ENCODE data around the gene TMEM9B. TPM values are rescaled to one million over a fixed set of nuclear protein-coding genes. Genes with fewer than 3 reads are reported as not detected.

The TMEM9B gene
- polyA plus RNA-seq, 1 donor from 2014 or later, result 63.1 TPM

DNA sequence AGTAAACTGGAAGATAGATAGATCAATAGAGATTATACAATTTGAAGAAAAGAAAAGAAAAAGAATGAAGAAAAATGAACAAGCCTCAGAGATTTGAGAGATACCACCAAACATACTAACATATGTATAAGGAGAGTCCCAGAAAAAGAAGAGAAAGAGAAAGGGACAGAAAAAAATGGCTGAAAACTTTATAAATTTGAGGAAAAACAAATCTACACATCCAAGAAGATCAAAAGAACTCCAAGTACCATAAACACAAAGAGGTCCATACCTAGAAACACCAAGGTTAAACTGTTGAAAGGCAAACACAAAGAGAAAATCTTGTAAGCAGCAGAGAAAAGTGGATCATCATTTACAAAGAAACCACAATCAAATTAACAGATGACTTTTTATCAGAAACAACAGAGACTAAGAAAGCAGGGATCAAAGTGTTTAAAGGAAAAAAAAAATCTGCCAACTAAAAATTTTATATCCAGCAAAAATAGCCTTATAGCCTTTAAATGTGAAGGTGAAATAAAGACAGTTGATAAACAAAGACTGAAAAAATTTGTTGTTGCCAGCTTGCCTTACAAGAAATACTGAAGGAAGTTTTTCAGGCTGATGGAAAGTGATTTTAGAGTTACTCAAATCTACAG, 65.0 kb downstream of the TMEM9B start:
- H3K27me3 ChIP-seq (ENCODE audit: insufficient read depth, low read depth, low read length), result no peaks in the 10 kb centered on the region
- no peak for TF ChIP-seq SMC3 (conservative IDR thresholded peaks at IDR 0.05; ENCODE audit: poor library complexity)
- no peak for TF ChIP-seq RAD21 (conservative IDR thresholded peaks at IDR 0.05)
- TF ChIP-seq, protein P1, sequence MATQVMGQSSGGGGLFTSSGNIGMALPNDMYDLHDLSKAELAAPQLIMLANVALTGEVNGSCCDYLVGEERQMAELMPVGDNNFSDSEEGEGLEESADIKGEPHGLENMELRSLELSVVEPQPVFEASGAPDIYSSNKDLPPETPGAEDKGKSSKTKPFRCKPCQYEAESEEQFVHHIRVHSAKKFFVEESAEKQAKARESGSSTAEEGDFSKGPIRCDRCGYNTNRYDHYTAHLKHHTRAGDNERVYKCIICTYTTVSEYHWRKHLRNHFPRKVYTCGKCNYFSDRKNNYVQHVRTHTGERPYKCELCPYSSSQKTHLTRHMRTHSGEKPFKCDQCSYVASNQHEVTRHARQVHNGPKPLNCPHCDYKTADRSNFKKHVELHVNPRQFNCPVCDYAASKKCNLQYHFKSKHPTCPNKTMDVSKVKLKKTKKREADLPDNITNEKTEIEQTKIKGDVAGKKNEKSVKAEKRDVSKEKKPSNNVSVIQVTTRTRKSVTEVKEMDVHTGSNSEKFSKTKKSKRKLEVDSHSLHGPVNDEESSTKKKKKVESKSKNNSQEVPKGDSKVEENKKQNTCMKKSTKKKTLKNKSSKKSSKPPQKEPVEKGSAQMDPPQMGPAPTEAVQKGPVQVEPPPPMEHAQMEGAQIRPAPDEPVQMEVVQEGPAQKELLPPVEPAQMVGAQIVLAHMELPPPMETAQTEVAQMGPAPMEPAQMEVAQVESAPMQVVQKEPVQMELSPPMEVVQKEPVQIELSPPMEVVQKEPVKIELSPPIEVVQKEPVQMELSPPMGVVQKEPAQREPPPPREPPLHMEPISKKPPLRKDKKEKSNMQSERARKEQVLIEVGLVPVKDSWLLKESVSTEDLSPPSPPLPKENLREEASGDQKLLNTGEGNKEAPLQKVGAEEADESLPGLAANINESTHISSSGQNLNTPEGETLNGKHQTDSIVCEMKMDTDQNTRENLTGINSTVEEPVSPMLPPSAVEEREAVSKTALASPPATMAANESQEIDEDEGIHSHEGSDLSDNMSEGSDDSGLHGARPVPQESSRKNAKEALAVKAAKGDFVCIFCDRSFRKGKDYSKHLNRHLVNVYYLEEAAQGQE (IDR thresholded peaks at IDR 0.05; ENCODE audit: borderline replicate concordance), result no peak
- TF ChIP-seq MXI1 (conservative IDR thresholded peaks at IDR 0.05; ENCODE audit: poor library complexity, severe bottlenecking), result no peak
- no peak for TF ChIP-seq TAF1 (IDR thresholded peaks at IDR 0.05; ENCODE audit: low read depth)
- no peak overlapping the region for H3K9ac ChIP-seq (ENCODE audit: low read length)
- no peak overlapping the region for H2AFZ ChIP-seq (ENCODE audit: low read depth, low read length)
- no peak overlapping the region for H3K4me3 ChIP-seq (ENCODE audit: low read length)
- H3K79me2 ChIP-seq (replicated peaks; ENCODE audit: insufficient read depth, low read length), result no peaks in the 10 kb centered on the region
- H3K36me3 ChIP-seq (ENCODE audit: insufficient read depth, low read length), result no peaks in the 10 kb centered on the region
- no peaks in the 10 kb centered on the region for H3F3A ChIP-seq (ENCODE audit: insufficient read depth, low read length, poor library complexity, severe bottlenecking)
- H3K9me2 ChIP-seq (ENCODE audit: insufficient read depth, low read length), result no peaks in the 10 kb centered on the region
- H3K4me2 ChIP-seq (ENCODE audit: low read length), result no peak overlapping the region
- no peaks in the 10 kb centered on the region for H3K9me3 ChIP-seq (ENCODE audit: low read length)
- no peaks in the 10 kb centered on the region for H4K20me1 ChIP-seq (ENCODE audit: insufficient read depth)
- no peak overlapping the region for H3K27ac ChIP-seq (ENCODE audit: low read length)

Small RNA genes within 50 kb of the gene (small RNA-seq; reads per million reads assigned to genes)
- gene RF00019, result 0 to 1.2 (median 0) reads per million in 3 experiments

Other genes starting within 250 kb of the TMEM9B start
- gene AKIP1, start 53.3 kb downstream of the TMEM9B start, polyA plus RNA-seq, result 81.5 and 90.7 TPM in 2 replicates
- not detected in 2 replicates for gene C11orf16, start 31.5 kb downstream of the TMEM9B start, polyA plus RNA-seq
- not detected in 2 replicates for gene ASCL3, start 21.4 kb downstream of the TMEM9B start, polyA plus RNA-seq
- gene NRIP3, start 39.6 kb upstream of the TMEM9B start, polyA plus RNA-seq, result 8.8 and 13.4 TPM in 2 replicates
- gene SCUBE2, start 127.2 kb upstream of the TMEM9B start, polyA plus RNA-seq, result 2.6 and 9.9 TPM in 2 replicates